Calu3 (cell line): Measurements from ENCODE around the gene ZBTB12. TPM values are rescaled to one million over a fixed set of nuclear protein-coding genes. Genes with fewer than 3 reads are reported as not detected.
A peak's percentile ranks its signal among the peaks of the same experiment; 100 is the strongest.
"Not testable (repeated sequence)": the region's sequence is repeated elsewhere in the genome, so short reads cannot be mapped to it uniquely, and the experiment has no call there.

Source experiments
- BruUV-seq: library from RNA; stranded (reverse); fragments of 400-500 nt; replicated peaks from 2 replicates; lab custom pipeline; 2021; lab: Mats Ljungman, UMichigan
- CTCF ChIA-PET: fragments of 300-600 bp; sonication (Branson Sonifier 250); formaldehyde crosslinking; loops from one replicate; lab custom pipeline; 2022; ENCODE audit warnings: antibody characterized with exemption; lab: Charles Lee
- DNase-seq: peaks from one replicate; pipeline ENCODE4 v3.0.0; 2022
- H3K27ac Mint-ChIP-seq: one replicate; pipeline ENCODE4 v1.8.0; 2022; ENCODE audit warnings: mixed read lengths; ENCODE audit not compliant: unreplicated experiment
- H3K27me3 Mint-ChIP-seq: one replicate; pipeline ENCODE4 v1.8.0; 2022; ENCODE audit warnings: mixed read lengths; ENCODE audit not compliant: unreplicated experiment
- H3K36me3 Mint-ChIP-seq: one replicate; pipeline ENCODE4 v1.8.0; 2022; ENCODE audit warnings: mild to moderate bottlenecking, moderate library complexity, mixed read lengths; ENCODE audit not compliant: insufficient read depth, unreplicated experiment
- H3K4me1 Mint-ChIP-seq: one replicate; pipeline ENCODE4 v1.8.0; 2022; ENCODE audit warnings: mild to moderate bottlenecking, low read depth, mixed read lengths; ENCODE audit not compliant: unreplicated experiment
- H3K4me3 Mint-ChIP-seq: one replicate; pipeline ENCODE4 v1.8.0; 2022; ENCODE audit warnings: mild to moderate bottlenecking, low read depth, moderate library complexity, mixed read lengths; ENCODE audit not compliant: unreplicated experiment
- H3K9me3 Mint-ChIP-seq: one replicate; pipeline ENCODE4 v1.8.0; 2022; ENCODE audit warnings: low read depth, mixed read lengths; ENCODE audit not compliant: unreplicated experiment
- CTCF ChIP-seq: fragments of 200-600 bp; IDR thresholded peaks from one replicate; pipeline ENCODE4 v1.8.0; 2022; ENCODE audit warnings: antibody characterized with exemption; ENCODE audit not compliant: unreplicated experiment
- intact Hi-C: fragments of 100-400 bp; cut with micrococcal nuclease; formaldehyde crosslinking; loops from one replicate; pipeline ENCODE4 v1.10.0; 2022; ENCODE audit not compliant: unreplicated experiment
- total RNA-seq: library from RNA; stranded (reverse); gene quantifications from 2 replicates; pipeline ENCODE4 v1.2.3, GENCODE V29; 2022

Gene ZBTB12
- total RNA-seq, 1 experiment from 2014 or later = 28.1 TPM

DNA sequence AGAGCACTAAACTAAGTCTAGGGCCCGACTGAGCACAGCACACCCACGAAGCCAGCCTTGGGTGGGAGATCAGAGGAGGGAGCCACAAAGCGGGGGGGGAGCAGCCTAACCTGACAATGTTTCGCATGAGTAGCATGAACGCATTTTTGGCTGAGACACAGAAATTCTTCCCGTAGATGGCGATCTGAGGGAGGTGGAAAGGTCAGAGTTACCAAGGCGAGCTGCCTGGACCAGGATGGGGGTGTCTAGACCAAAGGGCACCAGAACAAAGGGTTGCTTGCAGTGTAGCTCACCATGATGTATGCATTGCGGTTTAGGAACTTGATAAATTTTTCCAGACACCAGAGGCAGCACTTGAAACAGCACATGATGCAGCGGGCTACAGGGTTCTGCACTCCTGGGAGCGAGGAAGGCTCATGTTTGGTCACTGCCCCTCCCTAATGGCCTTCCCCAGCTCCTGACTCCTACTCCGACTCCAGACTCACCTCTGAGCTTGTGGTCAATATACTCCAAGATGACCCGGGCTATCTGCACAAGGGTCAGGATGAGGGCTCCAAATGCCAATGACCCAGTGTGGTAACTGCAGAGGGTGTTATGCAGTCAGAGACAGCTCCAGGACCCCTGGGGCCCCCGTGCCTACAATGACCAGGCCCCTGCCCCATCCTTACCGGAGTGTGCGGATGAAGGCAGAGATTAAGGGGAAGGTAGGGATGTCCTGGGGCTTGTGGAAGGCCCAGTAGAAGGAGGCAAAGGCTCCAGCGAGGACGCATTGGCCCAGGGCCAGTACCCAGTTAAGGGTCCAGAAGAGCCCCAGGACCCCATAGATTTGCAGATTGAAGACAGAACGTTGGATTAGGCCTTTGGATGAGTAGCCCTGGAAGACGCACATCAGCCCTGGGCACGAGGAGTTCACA, 36.4 kb downstream of the ZBTB12 start:
- no peak for TF ChIP-seq CTCF
- intact Hi-C loops = no loop called here
- no peak overlapping the region for H3K4me3 Mint-ChIP-seq
- no TSS peak for BruUV-seq
- peaks cover 64% of the 10 kb centered on the region for H3K36me3 Mint-ChIP-seq
- CTCF ChIA-PET = no interaction called here
- no peak overlapping the region for H3K27ac Mint-ChIP-seq
- no peaks in the 10 kb centered on the region for H3K9me3 Mint-ChIP-seq
- H3K4me1 Mint-ChIP-seq = peaks cover 19% of the 10 kb centered on the region
- DNase-seq = no peak
- H3K27me3 Mint-ChIP-seq = peaks cover 9% of the 10 kb centered on the region

GRCh38 chr6:31864818-31865204, 37.1 kb downstream of the ZBTB12 start:
- no peaks in the 10 kb centered on the region for H3K9me3 Mint-ChIP-seq
- H3K36me3 Mint-ChIP-seq = peaks cover 65% of the 10 kb centered on the region
- no TSS peak for BruUV-seq
- peaks cover 9% of the 10 kb centered on the region for H3K27me3 Mint-ChIP-seq
- H3K4me1 Mint-ChIP-seq = peaks cover 19% of the 10 kb centered on the region
- no peak overlapping the region for H3K4me3 Mint-ChIP-seq
- no peak for DNase-seq
- H3K27ac Mint-ChIP-seq = no peak overlapping the region
- intact Hi-C loops = loop anchor here (5.0 kb wide), 1 partner anchor 88 kb away; the partner anchor contains the start of gene VWA7
- CTCF ChIA-PET = no interaction called here
- TF ChIP-seq CTCF = no peak

GRCh38 chr6:31864123-31864562, 37.7 kb downstream of the ZBTB12 start:
- intact Hi-C loops = loop anchor here (5.0 kb wide), 1 partner anchor 87 kb away; the partner anchor contains the start of gene VWA7

More at GRCh38 chr6:31864123-31864562, 37.7 kb downstream of the ZBTB12 start:
- H3K4me1 Mint-ChIP-seq = peaks cover 19% of the 10 kb centered on the region
- not testable (repeated sequence) for DNase-seq, H3K27me3 Mint-ChIP-seq, BruUV-seq, H3K9me3 Mint-ChIP-seq
- H3K4me3 Mint-ChIP-seq = peak overlapping the region; percentile 85
- peaks cover 65% of the 10 kb centered on the region for H3K36me3 Mint-ChIP-seq
- CTCF ChIA-PET = interaction anchor here (0.6 to 0.9 kb wide), 2 partner anchors 94 to 1375 kb away, joined by 3 to 4 read pairs; no protein-coding TSS in a partner anchor
- H3K27ac Mint-ChIP-seq = peak overlapping the region; percentile 96
- TF ChIP-seq CTCF = peak; percentile 26
